Fibroblast of skin of back (primary cell): Measurements from ENCODE around the gene FAT2. TPM values are rescaled to one million over a fixed set of nuclear protein-coding genes. Genes with fewer than 3 reads are reported as not detected.

Experiments
- DNase-seq: peaks from one replicate; pipeline ENCODE4 v3.0.0-alpha.2; 2013
- polyA plus RNA-seq, 2 experiments: library from polyadenylated mRNA; unstranded; fragments of 120-200 nt; gene quantifications; one replicate each; pipeline ENCODE4 v1.2.1, GENCODE V29; 2013; ENCODE audit not compliant: insufficient read length in 2 of 2

FAT2 gene, protein sequence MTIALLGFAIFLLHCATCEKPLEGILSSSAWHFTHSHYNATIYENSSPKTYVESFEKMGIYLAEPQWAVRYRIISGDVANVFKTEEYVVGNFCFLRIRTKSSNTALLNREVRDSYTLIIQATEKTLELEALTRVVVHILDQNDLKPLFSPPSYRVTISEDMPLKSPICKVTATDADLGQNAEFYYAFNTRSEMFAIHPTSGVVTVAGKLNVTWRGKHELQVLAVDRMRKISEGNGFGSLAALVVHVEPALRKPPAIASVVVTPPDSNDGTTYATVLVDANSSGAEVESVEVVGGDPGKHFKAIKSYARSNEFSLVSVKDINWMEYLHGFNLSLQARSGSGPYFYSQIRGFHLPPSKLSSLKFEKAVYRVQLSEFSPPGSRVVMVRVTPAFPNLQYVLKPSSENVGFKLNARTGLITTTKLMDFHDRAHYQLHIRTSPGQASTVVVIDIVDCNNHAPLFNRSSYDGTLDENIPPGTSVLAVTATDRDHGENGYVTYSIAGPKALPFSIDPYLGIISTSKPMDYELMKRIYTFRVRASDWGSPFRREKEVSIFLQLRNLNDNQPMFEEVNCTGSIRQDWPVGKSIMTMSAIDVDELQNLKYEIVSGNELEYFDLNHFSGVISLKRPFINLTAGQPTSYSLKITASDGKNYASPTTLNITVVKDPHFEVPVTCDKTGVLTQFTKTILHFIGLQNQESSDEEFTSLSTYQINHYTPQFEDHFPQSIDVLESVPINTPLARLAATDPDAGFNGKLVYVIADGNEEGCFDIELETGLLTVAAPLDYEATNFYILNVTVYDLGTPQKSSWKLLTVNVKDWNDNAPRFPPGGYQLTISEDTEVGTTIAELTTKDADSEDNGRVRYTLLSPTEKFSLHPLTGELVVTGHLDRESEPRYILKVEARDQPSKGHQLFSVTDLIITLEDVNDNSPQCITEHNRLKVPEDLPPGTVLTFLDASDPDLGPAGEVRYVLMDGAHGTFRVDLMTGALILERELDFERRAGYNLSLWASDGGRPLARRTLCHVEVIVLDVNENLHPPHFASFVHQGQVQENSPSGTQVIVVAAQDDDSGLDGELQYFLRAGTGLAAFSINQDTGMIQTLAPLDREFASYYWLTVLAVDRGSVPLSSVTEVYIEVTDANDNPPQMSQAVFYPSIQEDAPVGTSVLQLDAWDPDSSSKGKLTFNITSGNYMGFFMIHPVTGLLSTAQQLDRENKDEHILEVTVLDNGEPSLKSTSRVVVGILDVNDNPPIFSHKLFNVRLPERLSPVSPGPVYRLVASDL (N-terminal part only)
- polyA plus RNA-seq (2013, experiment 1 of 2; ENCODE audit: insufficient read length) = 0.11 TPM
- 0.42 TPM for polyA plus RNA-seq (2013, experiment 2 of 2; ENCODE audit: insufficient read length)

GRCh38 chr5:151591144-151591819 lies at the start of gene FAT2:
TSS of gene FAT2 (minus strand) at chr5:151591331. CDS start at chr5:151568931, 22,400 bp downstream.
- no peak for DNase-seq

DNA sequence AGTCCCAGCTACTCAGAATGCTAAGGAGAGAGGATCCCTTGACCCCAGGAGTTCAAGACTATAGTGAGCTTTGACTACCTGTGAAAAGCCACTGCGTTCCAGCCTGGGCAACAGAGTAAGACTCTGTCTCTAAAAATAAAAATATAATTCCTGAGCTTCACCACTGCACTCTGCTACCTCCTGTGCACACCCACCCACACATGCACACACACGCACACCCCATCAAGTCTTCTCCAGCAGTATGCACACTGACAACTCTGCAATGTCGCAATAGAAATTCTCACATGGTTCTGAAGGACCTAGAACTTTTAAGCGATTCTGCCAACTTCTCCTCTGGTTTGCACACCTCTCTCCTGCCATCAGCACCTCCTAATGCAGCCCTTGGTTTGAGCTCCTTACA lies 47.5 kb upstream of the FAT2 start:
- no peak for DNase-seq

- DNase-seq = no peak
These were observed 46.5 kb upstream of the FAT2 start for GRCh38 chr5:151637676-151638075.

DNA sequence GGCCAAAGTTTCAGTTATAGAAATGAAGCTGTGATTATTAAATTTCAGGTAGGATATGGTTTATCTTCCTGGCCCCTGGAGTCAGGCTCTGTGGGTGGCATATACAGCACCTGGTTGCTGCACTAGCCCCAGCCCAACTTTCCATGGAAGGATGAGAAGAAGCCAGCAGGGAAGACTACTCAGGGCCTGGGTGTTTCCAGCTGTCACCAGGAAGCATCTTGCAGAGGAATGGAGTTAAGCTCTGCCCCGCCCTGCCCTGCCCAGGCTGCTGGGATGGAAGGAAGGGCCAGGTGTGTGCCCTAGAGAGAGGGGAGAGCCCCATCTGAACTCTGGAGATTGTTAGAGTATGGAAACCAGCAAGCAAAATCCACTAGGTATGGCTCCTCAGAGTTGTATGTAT lies 42.8 kb upstream of the FAT2 start:
- DNase-seq = no peak

DNA sequence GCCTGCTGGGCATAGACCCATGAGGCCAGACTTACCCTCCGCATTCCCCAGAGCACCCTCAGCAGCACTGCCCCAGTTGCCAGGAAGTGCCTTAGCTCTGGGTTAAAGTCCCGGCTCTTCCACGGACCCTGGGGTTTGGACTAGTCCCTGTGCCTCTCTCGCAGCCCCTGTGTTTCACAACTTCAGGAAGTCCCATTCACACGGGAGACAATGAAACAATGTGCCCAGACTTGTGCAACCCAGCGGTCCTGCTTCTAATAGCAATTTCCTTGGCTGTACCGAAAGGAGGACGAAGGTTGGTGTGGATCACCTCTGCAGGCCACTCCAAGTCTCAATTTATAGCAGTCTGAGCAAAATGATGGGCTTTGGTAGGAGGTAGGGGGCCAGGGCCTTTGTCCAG lies 41.8 kb upstream of the FAT2 start:
- no peak for DNase-seq

DNA sequence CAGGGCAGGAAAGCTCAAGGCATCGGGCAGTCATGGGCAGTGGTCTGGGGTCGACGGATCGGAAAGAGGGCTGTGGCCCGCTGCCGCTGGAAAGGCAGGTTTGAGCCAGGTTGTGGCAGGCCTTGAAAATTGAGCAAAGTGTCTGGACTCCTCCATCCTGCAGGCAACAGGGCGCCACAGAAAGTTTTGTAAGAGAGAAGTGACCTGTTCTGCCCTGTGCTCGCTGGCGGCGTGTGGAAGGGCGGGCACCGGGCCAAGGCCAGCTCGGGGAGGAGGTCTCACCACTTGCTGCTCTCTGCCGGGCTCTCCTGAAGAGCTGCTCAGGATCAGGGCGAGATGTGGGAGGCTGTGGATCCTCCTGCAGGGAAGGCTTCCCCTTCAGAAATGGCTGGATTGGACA lies 41.4 kb upstream of the FAT2 start:
- DNase-seq = no peak

DNA sequence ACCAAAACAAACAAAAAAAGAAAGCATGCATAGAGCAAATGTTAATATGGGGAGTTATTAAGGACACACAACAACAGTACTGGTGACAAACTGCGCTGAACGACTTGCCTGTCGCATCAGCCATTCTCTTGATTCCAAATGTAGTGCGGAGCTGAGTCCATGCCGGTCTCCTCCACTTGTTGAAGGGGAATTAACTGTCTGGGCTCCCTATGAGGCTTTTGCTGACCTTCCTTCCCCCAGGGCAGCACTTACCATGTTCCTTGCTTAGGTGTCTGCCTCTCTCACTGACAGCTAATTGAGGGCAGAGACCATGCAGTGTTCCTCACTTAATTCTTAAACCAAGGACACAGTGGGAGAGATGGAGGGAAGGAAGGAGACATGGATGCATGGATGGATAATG lies 40.8 kb upstream of the FAT2 start:
- DNase-seq = no peak

- DNase-seq = no peak
These were observed 39.0 kb upstream of the FAT2 start for GRCh38 chr5:151630088-151630487.

DNA sequence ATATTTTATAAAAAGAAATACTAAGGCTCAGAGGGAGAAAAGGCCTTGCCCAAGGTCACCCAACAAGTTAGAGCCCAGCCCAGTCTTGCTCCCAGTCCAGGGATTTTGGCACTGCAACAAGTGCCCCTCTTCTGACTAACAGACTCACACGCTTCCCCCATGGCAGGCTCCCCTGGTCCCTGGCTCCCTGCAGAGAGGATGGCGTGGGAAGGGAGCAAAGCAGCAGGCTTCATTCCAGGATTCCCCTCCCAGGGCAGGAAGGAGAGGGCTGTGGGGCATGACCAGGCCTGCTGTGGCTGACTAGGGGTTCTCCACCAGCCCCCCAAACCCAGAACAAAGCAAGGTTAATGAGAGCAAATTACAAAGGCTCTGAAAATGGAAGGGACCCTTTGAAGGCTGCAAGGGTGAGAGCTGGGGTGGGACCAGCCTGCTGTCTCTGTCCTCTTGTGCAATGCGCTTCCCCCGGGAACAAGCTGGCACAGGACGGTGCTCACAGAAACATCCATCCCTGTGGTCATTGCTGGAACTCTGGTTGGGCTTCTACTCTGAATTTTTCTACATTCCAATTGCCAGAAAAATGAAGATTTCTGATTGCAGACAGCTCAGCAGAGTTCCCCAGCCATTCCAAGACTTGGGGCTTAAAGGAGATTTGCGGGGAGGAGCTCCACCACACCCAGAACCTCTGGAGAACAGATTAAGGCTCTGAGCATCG lies 37.1 kb upstream of the FAT2 start:
- DNase-seq = peak; percentile 78

DNA sequence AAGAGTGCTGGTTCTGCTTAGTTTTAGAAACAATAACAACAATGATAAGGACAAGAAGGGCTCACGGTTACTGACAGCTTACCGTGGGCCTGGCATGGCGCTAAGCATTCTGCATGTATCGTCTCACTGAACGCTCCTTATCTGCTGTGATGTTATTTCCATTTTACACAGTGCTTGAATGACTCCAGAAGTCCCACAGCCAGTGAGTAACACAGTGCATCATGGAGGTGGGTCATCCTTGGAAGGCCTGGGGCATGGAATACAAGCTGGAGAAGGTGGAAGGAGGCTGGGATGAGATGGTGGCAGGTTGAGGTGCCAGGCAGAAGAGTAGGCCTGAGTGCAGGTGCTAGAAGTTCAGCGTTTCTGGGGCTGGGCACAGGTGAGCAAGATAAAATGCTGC lies 36.5 kb upstream of the FAT2 start:
- DNase-seq = peak; percentile 11

DNA sequence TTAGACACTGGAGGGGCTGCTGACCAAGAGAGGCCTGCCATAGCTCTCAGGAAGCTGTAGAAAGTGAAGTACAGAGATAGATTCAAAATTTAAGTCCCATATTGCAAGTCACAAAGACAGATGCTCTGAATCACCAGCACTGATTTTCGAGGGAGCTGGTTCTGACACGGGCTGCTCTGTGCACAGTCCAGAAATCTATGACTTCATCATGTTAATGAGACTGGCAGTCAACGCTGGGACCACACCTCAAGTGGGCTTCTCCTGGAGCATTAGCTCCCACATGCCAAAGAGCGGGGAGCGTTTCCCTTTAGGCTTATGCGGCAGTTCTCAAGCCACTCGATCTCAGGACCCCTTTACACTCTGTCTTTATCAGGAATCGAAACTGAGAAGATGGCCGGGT lies 34.2 kb upstream of the FAT2 start:
- no peak for DNase-seq

- DNase-seq = no peak
These were observed 33.3 kb upstream of the FAT2 start for GRCh38 chr5:151624476-151624875.

GRCh38 chr5:151622367-151623088 lies 31.4 kb upstream of the FAT2 start:
- DNase-seq = no peak

DNA sequence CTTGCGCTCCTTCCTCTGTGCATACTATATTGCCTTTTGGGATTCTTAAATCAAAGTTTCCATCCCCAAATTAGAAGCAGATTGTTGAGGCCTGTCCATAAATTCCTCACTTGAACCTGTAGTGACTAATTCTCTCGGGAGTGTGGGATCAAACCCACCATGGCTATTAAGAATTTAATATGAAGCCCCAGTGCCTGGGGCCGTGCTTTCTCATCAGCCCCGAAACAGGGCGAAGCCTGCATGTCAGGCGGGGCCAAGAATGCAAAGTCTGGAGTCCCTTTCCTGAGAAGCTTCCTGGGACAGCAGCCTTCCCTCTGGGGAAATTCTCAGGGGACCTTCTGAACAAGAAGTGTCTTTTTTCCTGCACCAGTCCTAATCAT lies 29.3 kb upstream of the FAT2 start:
- DNase-seq = peak; percentile 13

- peak; percentile 40 for DNase-seq
These were observed 28.8 kb upstream of the FAT2 start for GRCh38 chr5:151619812-151620460.

GRCh38 chr5:151618907-151619306 lies 27.8 kb upstream of the FAT2 start:
- no peak for DNase-seq

DNA sequence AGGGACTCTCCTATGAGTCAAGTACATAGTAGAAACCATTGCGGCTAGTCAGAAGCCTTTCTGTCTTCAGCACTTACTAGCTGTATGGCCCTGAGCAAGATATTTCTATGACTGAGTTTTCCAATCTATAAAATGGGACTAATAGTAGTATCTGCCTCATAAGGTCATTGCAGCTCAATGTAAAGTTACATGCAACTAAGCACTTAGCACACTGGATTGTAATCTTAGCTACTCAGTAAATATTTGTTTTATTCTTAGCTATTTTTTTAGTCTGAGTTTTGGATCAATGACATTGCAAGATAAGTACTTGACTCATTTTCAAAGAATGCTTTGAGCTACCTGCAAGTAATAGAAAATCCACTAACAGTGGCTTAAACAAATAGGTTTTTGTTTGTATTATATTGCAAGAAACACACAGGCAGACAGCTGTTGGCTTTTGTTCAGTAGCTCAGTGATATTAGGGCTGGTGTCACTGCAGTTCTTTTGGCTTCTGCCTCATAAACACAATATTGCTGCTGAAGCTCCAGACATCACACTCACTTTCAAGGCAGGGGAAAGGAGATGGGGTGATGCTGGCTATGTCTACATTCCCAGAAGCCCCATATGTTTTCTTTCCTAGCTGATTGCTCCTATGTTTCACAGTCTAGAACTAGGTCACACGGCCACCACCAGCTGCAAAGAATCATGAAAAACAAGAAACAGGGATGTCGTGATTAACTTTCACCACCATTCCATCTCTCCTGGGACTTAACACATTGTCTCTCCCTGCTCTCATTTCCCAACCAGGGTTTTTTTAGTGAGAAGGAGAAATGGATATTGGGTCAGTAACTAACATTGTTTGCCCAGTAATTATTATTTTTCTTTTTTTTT lies 26.9 kb upstream of the FAT2 start:
- peak; percentile 19 for DNase-seq

DNA sequence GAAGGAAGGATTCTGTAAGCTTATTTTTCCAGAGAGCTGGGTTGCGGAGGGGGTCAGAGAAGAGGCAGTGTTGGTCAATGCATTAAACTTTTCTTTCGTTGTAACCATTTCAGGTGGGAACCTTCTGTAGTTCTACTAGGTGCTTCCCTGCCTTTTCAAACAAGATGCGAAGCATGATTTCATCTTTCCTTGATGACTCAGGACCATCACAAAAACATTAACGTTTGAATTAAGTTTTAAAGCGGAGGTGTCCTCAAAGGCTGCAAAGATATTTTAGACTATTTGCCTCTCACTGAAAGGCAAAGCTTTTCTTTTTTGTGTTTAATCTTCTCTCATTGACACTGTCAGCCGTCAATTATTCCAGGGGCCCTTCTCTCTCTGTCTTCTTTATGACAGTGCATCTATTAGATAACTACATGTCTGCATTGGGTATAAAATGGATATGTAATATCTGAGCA lies 26.3 kb upstream of the FAT2 start:
- DNase-seq = no peak

DNA sequence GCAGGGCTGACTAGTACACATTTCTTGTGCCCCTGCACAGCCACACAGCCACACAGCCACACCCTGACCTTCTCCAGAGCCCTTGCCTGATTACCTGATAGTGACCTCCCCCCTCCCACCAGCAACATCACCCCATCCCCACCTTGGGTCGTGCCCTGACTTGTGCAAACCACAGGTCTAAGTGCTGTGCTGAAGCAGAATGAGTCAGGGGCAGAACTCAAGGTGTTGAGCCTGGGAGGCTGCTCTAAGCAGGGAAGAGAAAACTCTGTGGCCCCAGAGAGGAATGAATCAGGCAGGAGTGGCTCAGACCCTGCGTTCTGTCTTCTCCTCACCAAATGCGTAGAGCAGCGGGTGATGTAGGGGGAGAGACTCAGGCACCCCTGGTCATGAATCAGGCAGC lies 24.3 kb upstream of the FAT2 start:
- no peak for DNase-seq
